T-helper 1 cell (primary cell): ENCODE data around the gene CACFD1.
A peak's percentile ranks its signal among the peaks of the same experiment; 100 is the strongest.

ENCODE experiments used
- DNase-seq, 5 donors: peaks; one replicate each; pipeline ENCODE4 v3.0.0-alpha.2; 2012 to 2020

Gene CACFD1

GRCh38 chr9:133465984-133466383, 6.2 kb downstream of the CACFD1 start:
- DNase-seq, result no peak

- no peak for DNase-seq
Measured at GRCh38 chr9:133467101-133467500, 7.3 kb downstream of the CACFD1 start.

GRCh38 chr9:133468374-133468773, 8.6 kb downstream of the CACFD1 start:
- DNase-seq, result no peak

- DNase-seq, result no peak
Measured at GRCh38 chr9:133468777-133469421, 9.1 kb downstream of the CACFD1 start.

- no peak for DNase-seq
Measured at GRCh38 chr9:133470427-133470924, 10.7 kb downstream of the CACFD1 start.

- no peak for DNase-seq
Measured at GRCh38 chr9:133470988-133471387, 11.2 kb downstream of the CACFD1 start.

GRCh38 chr9:133471551-133472276, 11.9 kb downstream of the CACFD1 start:
- DNase-seq, result no peak

GRCh38 chr9:133472277-133472645, 12.5 kb downstream of the CACFD1 start:
- no peak for DNase-seq

GRCh38 chr9:133472753-133473378, 13.1 kb downstream of the CACFD1 start:
- DNase-seq, result no peak

GRCh38 chr9:133473743-133474142, 14.0 kb downstream of the CACFD1 start:
- DNase-seq, result no peak

- no peak for DNase-seq
Measured at GRCh38 chr9:133474215-133474614, 14.4 kb downstream of the CACFD1 start.

- DNase-seq, result no peak
Measured at GRCh38 chr9:133474853-133475252, 15.1 kb downstream of the CACFD1 start.

- no peak for DNase-seq
Measured at GRCh38 chr9:133475292-133476012, 15.7 kb downstream of the CACFD1 start.

- no peak for DNase-seq
Measured at GRCh38 chr9:133476036-133476931, 16.5 kb downstream of the CACFD1 start.

GRCh38 chr9:133476941-133477340, 17.2 kb downstream of the CACFD1 start:
- no peak for DNase-seq

GRCh38 chr9:133477461-133477860, 17.7 kb downstream of the CACFD1 start:
- no peak for DNase-seq

- DNase-seq, result no peak
Measured at GRCh38 chr9:133477992-133478850, 18.4 kb downstream of the CACFD1 start.

- peak; percentile 69 to 80 (median 75) for DNase-seq
Measured at GRCh38 chr9:133478851-133479711, 19.3 kb downstream of the CACFD1 start, which contains the start of gene SLC2A6. SLC2A6 (minus strand) TSS chr9:133479099; CDS start chr9:133479059, 40 bp downstream.

GRCh38 chr9:133483611-133484010, 23.8 kb downstream of the CACFD1 start:
- DNase-seq, result no peak
